ENCODE measurements around the gene ATP8B4.

Gene ATP8B4

GRCh38 chr15:49908236-49908932 is 210.6 kb downstream of the ATP8B4 start:
- H3K36me3 ChIP-seq (ENCODE audit: insufficient read depth) = no peaks in the 10 kb centered on the region
- H3K4me1 ChIP-seq (ENCODE audit: low read depth, poor library complexity, severe bottlenecking) = no peaks in the 10 kb centered on the region
- H3K27ac ChIP-seq = no peak overlapping the region
- no peak for TF ChIP-seq CTCF (conservative IDR thresholded peaks at IDR 0.05; ENCODE audit: low read depth, low read length)
- no peak overlapping the region for H3K9ac ChIP-seq
- H3K27me3 ChIP-seq (ENCODE audit: insufficient read depth, low read depth) = no peaks in the 10 kb centered on the region
- H3K79me2 ChIP-seq (ENCODE audit: insufficient read depth, low read depth) = no peaks in the 10 kb centered on the region
- no peak overlapping the region for H2AFZ ChIP-seq (ENCODE audit: low read depth)
- no peaks in the 10 kb centered on the region for H4K20me1 ChIP-seq (ENCODE audit: insufficient read depth)
- no peak overlapping the region for H3K4me3 ChIP-seq (IDR thresholded peaks at IDR 0.05; ENCODE audit: insufficient read depth, low read depth, low read length)
- no peak overlapping the region for H3K4me2 ChIP-seq

GRCh38 chr15:49906966-49907365 is 212.1 kb downstream of the ATP8B4 start:
- H3K4me3 ChIP-seq (IDR thresholded peaks at IDR 0.05; ENCODE audit: insufficient read depth, low read depth, low read length) = no peak overlapping the region
- H3K79me2 ChIP-seq (ENCODE audit: insufficient read depth, low read depth) = no peaks in the 10 kb centered on the region
- H3K36me3 ChIP-seq (ENCODE audit: insufficient read depth) = no peaks in the 10 kb centered on the region
- no peak overlapping the region for H2AFZ ChIP-seq (ENCODE audit: low read depth)
- H3K4me1 ChIP-seq (ENCODE audit: low read depth, poor library complexity, severe bottlenecking) = no peaks in the 10 kb centered on the region
- H3K27me3 ChIP-seq (ENCODE audit: insufficient read depth, low read depth) = no peaks in the 10 kb centered on the region
- H3K4me2 ChIP-seq = no peak overlapping the region
- no peaks in the 10 kb centered on the region for H4K20me1 ChIP-seq (ENCODE audit: insufficient read depth)
- TF ChIP-seq CTCF (conservative IDR thresholded peaks at IDR 0.05; ENCODE audit: low read depth, low read length) = no peak
- H3K9ac ChIP-seq = no peak overlapping the region
- no peak overlapping the region for H3K27ac ChIP-seq

- no peaks in the 10 kb centered on the region for H3K79me2 ChIP-seq (ENCODE audit: insufficient read depth, low read depth)
- no peak overlapping the region for H3K4me2 ChIP-seq
- no peaks in the 10 kb centered on the region for H3K27me3 ChIP-seq (ENCODE audit: insufficient read depth, low read depth)
- no peaks in the 10 kb centered on the region for H4K20me1 ChIP-seq (ENCODE audit: insufficient read depth)
- H2AFZ ChIP-seq (ENCODE audit: low read depth) = no peak overlapping the region
- no peaks in the 10 kb centered on the region for H3K4me1 ChIP-seq (ENCODE audit: low read depth, poor library complexity, severe bottlenecking)
- no peaks in the 10 kb centered on the region for H3K36me3 ChIP-seq (ENCODE audit: insufficient read depth)
- TF ChIP-seq CTCF (conservative IDR thresholded peaks at IDR 0.05; ENCODE audit: low read depth, low read length) = no peak
- H3K4me3 ChIP-seq (IDR thresholded peaks at IDR 0.05; ENCODE audit: insufficient read depth, low read depth, low read length) = no peak overlapping the region
- no peak overlapping the region for H3K9ac ChIP-seq
- no peak overlapping the region for H3K27ac ChIP-seq
These were observed 213.8 kb downstream of the ATP8B4 start for GRCh38 chr15:49905221-49905620.

- no peak for TF ChIP-seq CTCF (conservative IDR thresholded peaks at IDR 0.05; ENCODE audit: low read depth, low read length)
These were observed 214.7 kb downstream of the ATP8B4 start for GRCh38 chr15:49904296-49904695.

More at GRCh38 chr15:49904296-49904695, 214.7 kb downstream of the ATP8B4 start:
- Histone ChIP-seq H3K4me1 (ENCODE audit: low read depth, poor library complexity, severe bottlenecking) (no peaks in the 10 kb centered on the region), H3K36me3 (ENCODE audit: insufficient read depth) (no peaks in the 10 kb centered on the region), H3K9ac (no peak overlapping the region), H2AFZ (ENCODE audit: low read depth) (no peak overlapping the region), H3K27ac (no peak overlapping the region), H4K20me1 (ENCODE audit: insufficient read depth) (no peaks in the 10 kb centered on the region), H3K27me3 (ENCODE audit: insufficient read depth, low read depth) (no peaks in the 10 kb centered on the region), H3K4me3 (IDR thresholded peaks at IDR 0.05; ENCODE audit: insufficient read depth, low read depth, low read length) (no peak overlapping the region), H3K79me2 (ENCODE audit: insufficient read depth, low read depth) (no peaks in the 10 kb centered on the region), H3K4me2 (no peak overlapping the region)

All from KMS-11 (cell line).